GM10847 (cell line): ENCODE data around the gene SERPINA6.

Experiments used
- POLR2A ChIP-seq: IDR thresholded peaks from 2 replicates; pipeline ENCODE4 v1.6.1; 2011; ENCODE audit not compliant: insufficient read length; ENCODE audit errors: extremely low read depth

SERPINA6 gene

DNA sequence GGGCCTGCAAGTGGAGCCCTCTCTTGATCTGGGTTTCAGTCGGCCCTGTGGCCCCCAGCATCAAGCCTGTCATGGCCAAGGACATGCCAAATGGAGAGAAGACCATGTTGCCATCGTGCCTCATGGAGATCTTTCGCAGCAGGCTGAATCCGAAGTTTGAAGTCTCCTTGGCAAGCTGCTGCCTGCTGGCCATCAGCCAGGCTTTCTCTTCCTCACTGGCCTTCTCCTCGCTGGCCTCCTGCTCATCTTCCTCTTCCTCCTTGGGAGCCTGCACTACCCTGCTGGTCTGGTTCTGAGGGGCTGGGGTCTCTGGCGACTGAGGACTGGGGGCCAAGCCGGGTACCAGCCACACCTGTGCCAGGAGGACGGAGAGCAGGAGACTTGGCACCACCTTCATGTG, 32.9 kb downstream of the SERPINA6 start:
- no peak for TF ChIP-seq POLR2A

DNA sequence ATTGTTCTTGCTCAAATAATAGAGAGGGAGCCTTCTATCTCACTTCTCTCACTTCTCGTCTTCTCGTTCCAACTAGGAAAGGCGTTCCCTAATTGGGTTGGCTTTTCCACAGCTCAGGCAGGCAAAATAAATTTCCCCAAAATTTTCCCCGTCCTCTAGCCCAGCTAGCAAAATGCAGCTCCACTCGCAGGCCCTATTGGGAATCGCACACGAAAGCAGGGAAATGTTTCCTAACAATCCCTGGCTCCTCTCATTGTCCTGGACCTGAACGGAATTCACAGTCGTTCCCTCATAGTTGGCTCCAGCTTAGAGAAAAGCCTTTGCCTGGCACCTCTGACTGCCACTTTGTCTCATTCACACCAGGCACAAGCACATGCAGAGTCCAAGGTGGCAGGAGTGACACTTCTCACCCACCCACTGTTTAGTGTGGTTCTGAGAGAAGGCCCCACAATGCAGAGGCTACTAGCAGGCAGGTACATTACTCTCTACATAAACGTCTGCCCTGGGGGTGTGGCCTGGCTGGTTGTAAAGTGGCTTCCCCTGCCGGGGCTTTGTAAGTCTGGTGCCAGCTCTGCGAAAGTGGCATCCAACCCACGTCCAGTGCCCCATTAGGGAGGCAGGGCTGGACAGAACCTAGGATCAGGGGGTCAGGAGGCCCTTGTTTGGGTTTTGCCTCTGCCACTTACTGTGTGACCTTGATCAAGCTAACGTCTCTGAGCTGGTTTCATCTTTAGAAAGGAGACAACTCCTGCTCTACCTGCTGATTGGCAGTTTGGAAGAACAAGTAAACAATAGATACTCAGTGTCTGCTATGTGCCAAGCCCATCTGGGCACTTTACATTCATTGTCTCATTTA, 34.3 kb downstream of the SERPINA6 start:
- TF ChIP-seq POLR2A, result no peak

DNA sequence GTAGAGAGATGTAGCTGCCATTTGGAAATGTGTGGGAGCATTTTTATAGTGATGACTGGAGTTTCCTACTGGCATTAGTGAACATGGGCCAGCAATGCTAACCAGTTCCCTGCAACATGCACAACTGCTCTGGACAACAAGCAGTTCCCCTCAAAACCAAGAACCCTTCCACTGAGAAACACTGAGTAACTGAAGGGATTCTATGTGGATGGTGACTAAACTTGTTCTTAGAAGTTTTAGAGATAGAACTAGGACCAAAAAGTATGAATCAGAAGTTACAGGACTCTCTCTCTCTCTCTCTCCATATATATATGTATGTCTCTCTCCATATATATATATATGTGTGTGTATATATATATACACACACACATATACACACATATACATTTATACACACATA, 38.0 kb downstream of the SERPINA6 start:
- no peak for TF ChIP-seq POLR2A

DNA sequence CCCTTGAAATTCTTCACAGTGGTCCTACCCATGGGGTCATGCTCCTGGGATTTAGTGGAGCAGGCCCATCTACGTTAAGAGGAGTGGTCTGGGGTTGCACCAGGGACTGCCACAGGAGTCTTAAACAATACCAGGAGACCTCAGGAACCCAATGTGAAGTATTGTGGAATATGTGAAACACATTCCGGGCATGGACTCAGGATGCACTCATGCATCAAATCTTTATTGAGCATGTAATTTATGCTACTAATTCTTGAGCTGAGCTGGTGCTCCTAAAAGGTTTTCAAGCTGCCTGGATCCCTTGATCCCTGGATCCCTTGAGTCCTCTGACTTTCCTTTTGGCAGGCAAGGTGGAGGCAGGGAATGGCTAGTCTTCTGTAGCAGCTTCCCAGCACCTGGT, 38.9 kb downstream of the SERPINA6 start:
- no peak for TF ChIP-seq POLR2A

DNA sequence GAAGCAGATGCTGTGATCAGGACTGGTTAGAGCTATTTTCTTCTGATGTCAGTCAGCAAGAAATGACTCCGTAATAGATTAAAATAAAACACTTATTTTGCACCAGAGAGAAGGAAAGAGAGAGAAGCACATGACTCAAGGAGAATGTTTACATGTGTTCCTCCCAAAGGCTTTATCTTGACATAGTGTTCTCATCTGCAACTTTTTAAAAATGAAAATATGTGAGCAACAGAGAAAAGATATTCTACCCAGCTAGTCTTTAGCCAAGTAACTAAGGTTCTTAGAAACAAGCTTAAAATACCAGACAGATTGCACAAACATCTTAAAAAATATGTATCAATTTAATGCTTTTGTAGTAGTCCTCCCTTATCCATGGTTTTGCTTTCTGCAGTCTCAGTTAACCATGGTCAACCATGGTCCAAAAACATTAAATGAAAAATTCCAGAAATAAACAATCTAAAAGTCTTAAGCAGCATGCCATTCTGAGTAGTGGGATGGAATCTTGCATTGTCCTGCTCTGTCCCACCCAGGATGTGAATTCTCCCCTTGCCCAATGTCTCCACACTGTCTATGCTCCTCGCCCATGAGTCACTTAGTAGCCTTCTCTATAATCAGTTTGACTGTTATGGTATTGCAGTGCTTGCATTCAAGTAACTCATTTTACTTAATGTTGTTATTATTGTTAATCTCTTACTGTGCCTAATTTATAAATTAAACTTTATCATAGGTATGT, 40.0 kb downstream of the SERPINA6 start:
- TF ChIP-seq POLR2A, result no peak

DNA sequence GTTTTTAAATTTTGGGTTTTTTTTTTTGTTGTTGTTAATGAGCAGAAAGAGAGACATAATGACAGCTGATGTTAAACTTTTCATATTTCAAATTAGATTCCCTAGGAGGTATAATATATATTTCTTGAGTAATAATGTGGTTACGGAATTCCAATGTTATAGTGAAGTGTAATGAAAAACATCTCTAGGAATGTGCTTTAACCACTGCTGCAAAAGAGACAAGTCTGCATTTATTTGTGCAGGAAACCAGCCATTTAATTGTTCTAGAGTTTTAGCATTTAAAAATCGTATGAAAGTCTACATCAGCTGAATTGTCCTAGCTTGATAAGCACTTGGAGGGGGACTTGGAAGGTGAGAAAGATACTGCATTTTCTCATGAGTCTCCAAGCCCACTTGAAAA, 44.4 kb downstream of the SERPINA6 start:
- no peak for TF ChIP-seq POLR2A

DNA sequence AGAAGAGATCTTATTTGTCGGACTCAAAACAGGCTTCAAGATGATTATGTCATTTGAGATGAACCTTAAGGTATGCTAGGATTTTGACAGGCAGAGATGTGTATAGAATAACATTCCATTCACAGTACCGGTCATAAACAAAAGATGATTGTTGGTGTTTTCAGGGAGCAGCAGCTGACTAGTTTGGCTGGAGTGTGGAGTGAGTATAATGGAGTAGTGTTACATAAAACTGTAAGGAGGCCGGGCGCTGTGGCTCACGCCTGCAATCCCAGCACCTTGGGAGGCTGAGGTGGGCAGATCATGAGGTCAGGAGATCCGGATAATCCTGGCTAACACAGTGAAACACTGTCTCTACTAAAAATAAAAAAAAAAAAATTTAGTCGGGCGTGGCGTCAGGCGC, 54.0 kb downstream of the SERPINA6 start:
- TF ChIP-seq POLR2A, result no peak

DNA sequence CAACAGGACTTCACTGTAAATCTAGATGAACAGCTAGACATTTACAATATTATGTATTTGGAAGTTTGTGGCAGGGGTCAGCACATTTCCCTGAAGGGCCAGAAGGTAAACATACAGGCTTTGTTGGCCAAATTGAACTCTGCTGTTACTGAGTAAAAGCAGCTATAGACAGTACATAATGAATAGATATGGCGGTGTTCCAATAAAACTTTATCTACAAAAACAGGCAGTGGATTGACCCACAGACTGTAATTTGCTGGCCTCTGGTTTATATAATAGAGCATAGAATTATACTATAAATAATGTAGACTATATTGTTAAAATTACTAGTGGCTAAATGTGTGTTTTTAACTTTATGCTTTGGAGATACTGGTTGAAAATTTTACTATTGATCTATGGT, 55.8 kb downstream of the SERPINA6 start:
- no peak for TF ChIP-seq POLR2A
